Stimulated activated CD4-positive, alpha-beta T cell treated with anti-CD3 and anti-CD28 coated beads, TNF-alpha, amount 100 ng/mL, for 4 hours (primary cell): ENCODE results near the gene FYCO1.

ENCODE experiments used
- DNase-seq, 3 experiments: peaks; one replicate each; pipeline ENCODE4 v3.0.0-alpha.2; 2020; ENCODE audit warnings: low read depth in 3 of 3

The FYCO1 gene

DNA sequence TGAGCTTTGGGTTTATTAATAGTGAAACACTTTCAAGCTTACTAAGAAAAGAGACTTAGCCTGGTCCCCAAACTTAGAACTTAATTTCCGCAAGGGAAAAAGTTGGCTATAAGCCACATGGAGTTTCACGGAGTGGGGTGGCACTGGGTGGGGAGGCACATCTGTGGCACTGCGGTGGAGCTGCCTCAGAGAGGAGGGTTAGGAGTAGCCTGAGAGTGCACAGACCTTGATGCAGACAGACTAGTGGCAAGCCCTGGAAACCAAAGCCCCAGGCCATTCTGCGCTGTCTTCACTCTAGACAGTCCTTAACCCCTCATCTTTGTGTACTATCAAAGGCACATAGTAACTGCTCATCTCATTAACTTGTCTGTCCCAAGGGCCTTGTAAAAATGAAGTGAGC lies 30.4 kb downstream of the FYCO1 start:
- DNase-seq, result no peak

DNA sequence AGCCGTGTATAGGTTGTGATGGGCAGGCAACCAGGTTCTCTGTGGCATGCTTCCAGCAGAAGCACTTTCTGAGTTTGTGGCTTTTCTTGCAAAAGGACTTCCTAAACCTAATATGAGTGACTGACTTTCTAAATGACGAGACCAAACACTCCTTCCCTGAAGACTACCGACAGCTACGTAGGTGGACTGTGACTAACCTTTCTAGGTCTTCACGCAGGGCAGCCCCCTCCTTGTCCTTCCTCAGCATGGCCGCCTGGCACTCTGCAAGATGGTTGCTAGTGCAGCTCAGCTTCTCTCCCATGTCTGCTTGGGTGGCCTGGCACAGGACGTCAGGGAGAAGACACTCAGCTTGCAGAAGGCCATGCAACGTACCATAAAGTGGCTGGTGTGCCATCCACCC lies 31.5 kb downstream of the FYCO1 start:
- DNase-seq, result no peak

GRCh38 chr3:45962033-45962432 lies 33.6 kb downstream of the FYCO1 start:
- DNase-seq, result no peak

DNA sequence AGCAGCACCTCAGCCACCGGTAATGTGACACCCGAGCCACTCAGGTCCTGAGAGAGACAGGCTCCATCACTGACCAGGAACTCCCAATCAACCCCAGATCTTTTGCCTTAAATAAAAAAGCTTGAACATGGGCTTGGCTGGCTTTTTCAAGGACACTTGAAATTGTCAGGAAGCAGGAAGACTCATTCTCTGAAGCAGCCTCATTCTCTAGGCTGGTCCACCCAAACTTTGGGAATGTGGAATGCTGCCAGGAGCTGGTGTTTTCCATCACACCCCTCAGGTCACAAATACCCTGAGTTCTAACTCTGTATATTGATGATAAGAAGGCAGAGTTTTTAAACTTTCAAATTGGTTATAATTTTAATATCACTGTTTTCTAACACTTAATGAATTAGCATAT lies 35.3 kb downstream of the FYCO1 start:
- DNase-seq, result no peak

- DNase-seq, result no peak
Observed at GRCh38 chr3:45959201-45959600, 36.4 kb downstream of the FYCO1 start.

DNA sequence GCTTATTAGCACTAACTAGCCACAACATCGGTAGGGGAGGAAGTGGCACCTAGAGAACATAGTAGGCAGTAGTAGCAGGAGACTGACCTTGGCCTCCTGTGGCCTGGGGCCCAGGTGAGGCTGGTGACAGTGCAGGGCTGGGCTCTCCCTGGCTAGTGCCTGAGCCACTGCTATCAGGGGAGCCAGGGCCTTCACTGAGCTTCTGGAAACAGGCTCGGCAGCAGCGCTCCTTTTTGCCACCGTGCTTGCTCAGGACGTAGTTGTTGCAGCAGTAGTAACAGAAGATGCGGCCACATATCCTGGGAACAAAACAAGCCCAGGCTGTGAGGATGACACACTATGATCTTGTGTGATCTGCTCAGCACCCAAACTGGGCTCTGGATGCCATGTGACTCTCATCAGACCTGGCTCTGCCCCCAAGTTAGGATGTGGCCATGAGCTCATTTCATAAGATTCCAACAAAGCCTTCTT lies 37.3 kb downstream of the FYCO1 start:
- DNase-seq, result no peak

- DNase-seq, result no peak
Observed at GRCh38 chr3:45957586-45957985, 38.0 kb downstream of the FYCO1 start.

GRCh38 chr3:45955706-45956105 lies 39.9 kb downstream of the FYCO1 start:
- DNase-seq, result no peak

- DNase-seq, result no peak
Observed at GRCh38 chr3:45955017-45955647, 40.5 kb downstream of the FYCO1 start.

DNA sequence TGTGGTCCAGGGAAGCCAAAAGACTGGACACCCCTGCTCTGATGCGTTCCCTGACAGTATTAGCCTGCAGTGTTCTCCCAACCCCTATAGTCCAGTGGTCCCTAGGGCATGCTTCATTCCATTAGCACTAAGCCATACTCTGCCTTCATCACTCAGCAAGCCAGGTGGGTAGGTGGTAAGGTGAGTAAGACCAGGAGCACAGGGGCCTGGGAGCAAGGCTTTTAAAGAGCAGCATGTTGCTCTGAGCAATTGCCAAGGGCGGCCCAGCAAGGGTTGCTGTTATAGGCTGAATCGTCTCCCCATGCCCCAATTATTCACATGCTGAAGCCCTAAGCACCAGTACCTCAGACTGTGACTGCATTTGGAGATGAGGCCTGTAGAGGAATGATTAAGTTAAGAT lies 41.3 kb downstream of the FYCO1 start:
- no peak for DNase-seq

DNA sequence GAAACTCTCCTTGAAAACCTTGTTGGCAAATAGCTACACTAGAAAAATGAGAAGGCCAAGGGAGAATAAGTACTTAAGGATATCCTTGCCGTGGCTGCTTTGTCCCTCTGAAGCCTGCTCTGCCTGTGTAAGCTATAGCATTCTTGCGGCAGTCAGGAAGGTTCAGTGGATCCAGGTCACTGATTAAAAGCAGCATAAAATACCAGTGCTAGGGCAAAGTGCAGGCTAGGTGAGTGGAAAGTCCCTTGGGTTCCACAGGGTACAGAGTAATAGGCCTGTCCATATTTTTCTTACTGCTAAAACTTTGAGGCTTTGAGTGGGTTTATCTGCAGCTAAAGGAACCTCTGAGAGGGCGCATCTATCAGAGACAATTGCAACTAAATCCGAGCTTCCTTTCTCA lies 42.1 kb downstream of the FYCO1 start:
- DNase-seq, result no peak

- DNase-seq, result no peak
Observed at GRCh38 chr3:45952456-45952855, 43.2 kb downstream of the FYCO1 start.

GRCh38 chr3:45951946-45952345 lies 43.7 kb downstream of the FYCO1 start:
- DNase-seq, result no peak

DNA sequence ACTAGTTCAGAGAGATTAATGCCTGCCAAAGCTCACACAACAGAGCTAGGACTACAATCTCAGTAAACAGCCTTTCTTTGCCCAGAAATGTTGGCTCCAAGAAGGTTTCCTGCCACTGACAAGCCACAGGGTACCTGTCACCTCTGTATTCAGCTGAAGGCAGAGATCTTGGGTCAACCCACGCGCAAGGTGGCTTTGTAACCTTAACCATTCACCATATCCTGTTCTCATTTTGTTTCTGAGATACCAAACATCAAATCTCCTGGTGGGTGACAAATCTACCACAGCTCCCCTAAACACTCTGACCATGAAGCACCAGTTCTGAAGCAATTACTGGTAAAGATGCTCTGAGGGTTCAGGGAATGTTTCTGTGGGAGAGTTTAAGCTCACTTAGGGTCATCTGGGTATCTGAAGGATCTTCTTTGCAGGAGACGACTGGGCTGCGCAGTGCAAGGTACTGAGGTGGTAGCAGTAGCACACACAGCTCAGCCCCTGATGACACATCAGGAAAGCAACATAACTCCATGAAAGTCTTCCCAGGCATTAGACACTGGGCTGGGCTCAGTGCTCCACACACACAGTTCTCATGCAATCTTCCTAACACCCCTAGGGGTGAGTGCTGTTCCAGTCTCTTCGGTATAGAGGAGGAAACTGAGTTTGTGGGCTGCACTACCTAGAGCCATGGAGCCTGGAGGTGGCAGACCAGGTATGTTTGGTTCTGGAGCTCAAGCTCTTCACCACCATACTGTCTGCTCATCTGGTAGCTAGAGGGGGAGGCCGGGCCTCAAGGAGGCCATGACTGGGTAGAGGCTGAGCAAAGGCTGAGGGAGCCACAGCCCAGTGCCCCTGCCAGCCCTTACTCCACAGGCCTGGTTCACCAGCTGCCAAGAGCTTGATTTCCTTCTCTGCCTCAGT lies 44.7 kb downstream of the FYCO1 start:
- DNase-seq, result peak in 1 of 3 experiments; percentile 20

DNA sequence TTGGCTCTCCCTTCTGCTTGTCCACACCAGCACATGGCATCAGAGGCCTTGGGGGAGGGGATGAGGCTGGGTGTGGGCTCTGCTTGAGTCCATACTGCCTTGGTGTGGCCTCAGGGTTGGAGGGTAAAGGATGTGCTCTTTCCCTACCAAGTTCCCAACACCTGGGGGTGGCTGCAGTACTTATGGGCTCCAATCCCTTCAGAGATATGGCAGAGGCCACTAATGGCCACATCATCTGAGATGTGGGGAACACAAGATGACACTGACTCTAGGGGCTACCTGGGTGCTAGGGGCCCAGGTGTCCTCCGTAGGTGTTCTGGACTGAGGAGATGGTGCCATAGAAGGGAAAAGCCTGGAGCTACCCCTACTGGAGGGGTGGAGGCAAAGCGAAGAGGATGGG lies 45.5 kb downstream of the FYCO1 start:
- no peak for DNase-seq

GRCh38 chr3:45949432-45949831 lies 46.2 kb downstream of the FYCO1 start:
- no peak for DNase-seq

DNA sequence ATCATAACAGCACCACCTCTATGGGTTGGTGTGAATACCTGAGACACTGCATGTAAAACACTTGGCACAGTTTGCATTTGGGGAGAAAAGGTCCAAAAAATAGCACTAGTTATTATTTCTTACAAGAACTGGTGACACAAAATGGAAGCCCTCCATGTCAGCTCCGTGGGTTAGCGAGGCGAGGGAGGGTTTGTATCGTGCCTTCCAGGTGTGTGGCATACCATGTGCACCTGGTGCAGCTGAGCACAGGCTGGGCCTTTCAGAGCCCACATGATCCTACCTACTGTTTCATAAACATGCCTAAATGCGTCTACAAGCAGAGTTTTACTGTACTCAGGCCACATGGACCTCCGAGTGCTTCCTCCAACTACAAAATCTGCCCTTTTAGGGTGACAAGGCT lies 46.7 kb downstream of the FYCO1 start:
- DNase-seq, result no peak

DNA sequence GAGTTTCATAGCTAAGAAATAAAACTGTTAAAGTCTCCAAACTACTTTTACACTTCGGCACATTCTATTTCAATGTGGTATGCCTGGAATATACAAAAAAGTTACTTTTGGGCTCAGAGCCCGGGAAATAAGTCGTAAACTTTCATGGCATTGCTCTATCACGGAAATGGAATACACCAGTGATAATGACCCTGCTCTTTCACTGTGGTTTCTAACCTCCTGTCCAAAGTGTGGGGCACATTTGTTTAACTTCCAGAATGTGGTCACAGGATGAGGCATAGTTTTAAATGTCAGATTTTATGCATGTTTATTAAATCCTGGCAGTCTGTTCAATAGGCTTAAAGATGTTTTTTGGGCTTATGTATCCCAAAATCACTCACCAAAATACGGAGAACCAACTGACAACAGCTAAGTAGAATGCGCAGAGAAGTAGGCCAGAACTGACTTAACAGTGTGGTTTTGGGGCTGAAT lies 47.3 kb downstream of the FYCO1 start:
- DNase-seq, result no peak

DNA sequence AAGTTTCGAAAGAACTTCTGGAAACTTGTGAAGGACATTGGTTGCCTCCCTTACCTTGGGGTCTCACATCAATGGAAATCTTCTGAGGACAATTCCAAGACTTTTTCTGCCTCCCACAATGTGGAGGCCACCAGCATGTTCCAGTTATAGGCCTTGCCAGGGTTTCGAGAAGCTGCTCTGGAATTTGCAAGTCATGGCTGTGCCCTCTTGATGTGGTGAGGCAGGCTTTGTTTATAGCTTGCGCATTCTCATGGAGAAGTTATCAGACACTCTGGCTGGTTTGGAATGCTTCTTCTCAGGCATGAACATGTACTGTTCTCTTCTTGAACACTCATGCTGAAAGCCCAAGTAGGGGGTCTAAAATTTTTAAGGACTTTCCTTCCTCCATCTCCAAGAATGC lies 48.3 kb downstream of the FYCO1 start:
- DNase-seq, result no peak

DNA sequence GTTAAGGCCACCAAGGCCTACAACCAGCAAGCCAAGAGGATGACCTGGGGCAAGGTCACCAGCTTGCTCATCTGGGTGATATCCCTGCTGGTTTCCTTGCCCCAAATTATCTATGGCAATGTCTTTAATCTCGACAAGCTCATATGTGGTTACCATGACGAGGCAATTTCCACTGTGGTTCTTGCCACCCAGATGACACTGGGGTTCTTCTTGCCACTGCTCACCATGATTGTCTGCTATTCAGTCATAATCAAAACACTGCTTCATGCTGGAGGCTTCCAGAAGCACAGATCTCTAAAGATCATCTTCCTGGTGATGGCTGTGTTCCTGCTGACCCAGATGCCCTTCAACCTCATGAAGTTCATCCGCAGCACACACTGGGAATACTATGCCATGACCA lies 48.7 kb downstream of the FYCO1 start:
- DNase-seq, result no peak

GRCh38 chr3:45946307-45946706 lies 49.3 kb downstream of the FYCO1 start:
- no peak for DNase-seq

GRCh38 chr3:45944830-45945620 lies 50.6 kb downstream of the FYCO1 start:
- no peak for DNase-seq
